ENCODE results near the gene FKBP11. TPM values are rescaled to one million over a fixed set of nuclear protein-coding genes. Genes with fewer than 3 reads are reported as not detected.

The FKBP11 gene
- total and polyA plus RNA-seq, 2 of the 13 experiments (the other 11 are each of a cell fraction or from before 2014, with no cell fraction given) = 15.5 to 19.4 TPM

DNA sequence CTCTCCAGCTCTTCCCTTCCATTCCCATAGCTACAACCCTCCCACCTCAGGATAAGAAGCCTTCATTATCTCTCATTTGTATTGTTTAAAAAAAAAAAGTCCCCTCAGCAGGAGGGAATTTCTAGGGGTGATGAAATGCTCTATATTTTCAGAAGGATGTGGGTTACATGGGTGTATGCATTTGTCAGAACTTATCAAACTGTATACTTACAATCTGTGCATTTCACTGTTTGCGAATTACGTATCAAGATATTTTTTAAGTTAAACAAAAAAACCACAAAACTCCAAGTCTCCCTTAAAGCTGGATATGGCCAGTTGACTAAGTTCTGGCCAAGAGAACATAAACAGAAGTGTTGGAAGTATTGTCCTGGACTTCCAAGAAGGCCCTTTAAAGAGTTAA is 2.0 kb upstream of the FKBP11 start:
- no peak overlapping the region for H3K4me3 ChIP-seq (replicated peaks in 1 of 3; ENCODE audit: insufficient read depth in 1 of 3, low read depth in 2 of 3, low read length in 3 of 3)
- CTCF ChIA-PET (ENCODE audit: low intra/inter-chr PET ratio, low total read pairs) = no interaction called here

More for the DNA sequence above, 2.0 kb upstream of the FKBP11 start:
- in situ Hi-C loops (cut with HindIII; ENCODE audit: extremely low pct_ligation_motif_present, low pct_unique_long_range_greater_than_20kb) (no loop called here), intact Hi-C loops (cut with micrococcal nuclease; ENCODE audit: unreplicated experiment) (no loop called here)
- ATAC-seq (no peak), FAIRE-seq (no peak), DNase-seq (ENCODE audit: low spot score) (no peak)
- Histone ChIP-seq H3K9me3 (ENCODE audit: low read length) (no peaks in the 10 kb centered on the region), H3K27me3 (ENCODE audit: control insufficient read depth in 1 of 2, insufficient read depth in 2 of 2, low read length in 2 of 2) (no peaks in the 10 kb centered on the region), H3K27ac (ENCODE audit: extremely low read length, insufficient read depth, low read length) (no peak overlapping the region), H3K4me1 (ENCODE audit: insufficient read depth, low read length) (peaks cover 12% of the 10 kb centered on the region), H4K20me1 (ENCODE audit: insufficient read depth, low read length) (no peaks in the 10 kb centered on the region), H3K4me2 (ENCODE audit: low read depth, low read length) (no peak overlapping the region), H3K9ac (ENCODE audit: insufficient read depth, low read depth, low read length) (no peak overlapping the region), H2AFZ (ENCODE audit: low read length) (no peak overlapping the region), H3K79me2 (ENCODE audit: insufficient read depth, low read length) (no peaks in the 10 kb centered on the region), H3K36me3 (replicated peaks in 1 of 2; ENCODE audit: control insufficient read depth in 1 of 2, insufficient read depth in 2 of 2, low read length in 2 of 2) (peaks cover 3 to 33% of the 10 kb centered on the region in 2 experiments; a peak in 3 of 5 replicates)
- no TSS peak for BruUV-seq (replicated peaks)
- TF ChIP-seq ZFP36L1 (CRISPR knock-in tag; IDR thresholded peaks at IDR 0.05) (no peak), PHF20 (CRISPR knock-in tag; IDR thresholded peaks at IDR 0.05) (no peak), ZNF263 (CRISPR knock-in tag; IDR thresholded peaks at IDR 0.05) (no peak), TOPORS (CRISPR knock-in tag; IDR thresholded peaks at IDR 0.05) (no peak), JARID2 (CRISPR knock-in tag; IDR thresholded peaks at IDR 0.05; ENCODE audit: insufficient replicate concordance) (no peak), RELA (CRISPR knock-in tag; IDR thresholded peaks at IDR 0.05) (no peak), ZFP36L2 (CRISPR knock-in tag; IDR thresholded peaks at IDR 0.05) (no peak), ONECUT2 (CRISPR knock-in tag; IDR thresholded peaks at IDR 0.05) (no peak), GATA4 (IDR thresholded peaks at IDR 0.05; ENCODE audit: borderline replicate concordance, low read depth) (no peak), NFKBIZ (CRISPR knock-in tag; IDR thresholded peaks at IDR 0.05) (no peak)
- TF ChIP-seq, protein P1, sequence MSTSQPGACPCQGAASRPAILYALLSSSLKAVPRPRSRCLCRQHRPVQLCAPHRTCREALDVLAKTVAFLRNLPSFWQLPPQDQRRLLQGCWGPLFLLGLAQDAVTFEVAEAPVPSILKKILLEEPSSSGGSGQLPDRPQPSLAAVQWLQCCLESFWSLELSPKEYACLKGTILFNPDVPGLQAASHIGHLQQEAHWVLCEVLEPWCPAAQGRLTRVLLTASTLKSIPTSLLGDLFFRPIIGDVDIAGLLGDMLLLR (CRISPR knock-in tag; IDR thresholded peaks at IDR 0.05) = no peak
- TF ChIP-seq, protein P2, sequence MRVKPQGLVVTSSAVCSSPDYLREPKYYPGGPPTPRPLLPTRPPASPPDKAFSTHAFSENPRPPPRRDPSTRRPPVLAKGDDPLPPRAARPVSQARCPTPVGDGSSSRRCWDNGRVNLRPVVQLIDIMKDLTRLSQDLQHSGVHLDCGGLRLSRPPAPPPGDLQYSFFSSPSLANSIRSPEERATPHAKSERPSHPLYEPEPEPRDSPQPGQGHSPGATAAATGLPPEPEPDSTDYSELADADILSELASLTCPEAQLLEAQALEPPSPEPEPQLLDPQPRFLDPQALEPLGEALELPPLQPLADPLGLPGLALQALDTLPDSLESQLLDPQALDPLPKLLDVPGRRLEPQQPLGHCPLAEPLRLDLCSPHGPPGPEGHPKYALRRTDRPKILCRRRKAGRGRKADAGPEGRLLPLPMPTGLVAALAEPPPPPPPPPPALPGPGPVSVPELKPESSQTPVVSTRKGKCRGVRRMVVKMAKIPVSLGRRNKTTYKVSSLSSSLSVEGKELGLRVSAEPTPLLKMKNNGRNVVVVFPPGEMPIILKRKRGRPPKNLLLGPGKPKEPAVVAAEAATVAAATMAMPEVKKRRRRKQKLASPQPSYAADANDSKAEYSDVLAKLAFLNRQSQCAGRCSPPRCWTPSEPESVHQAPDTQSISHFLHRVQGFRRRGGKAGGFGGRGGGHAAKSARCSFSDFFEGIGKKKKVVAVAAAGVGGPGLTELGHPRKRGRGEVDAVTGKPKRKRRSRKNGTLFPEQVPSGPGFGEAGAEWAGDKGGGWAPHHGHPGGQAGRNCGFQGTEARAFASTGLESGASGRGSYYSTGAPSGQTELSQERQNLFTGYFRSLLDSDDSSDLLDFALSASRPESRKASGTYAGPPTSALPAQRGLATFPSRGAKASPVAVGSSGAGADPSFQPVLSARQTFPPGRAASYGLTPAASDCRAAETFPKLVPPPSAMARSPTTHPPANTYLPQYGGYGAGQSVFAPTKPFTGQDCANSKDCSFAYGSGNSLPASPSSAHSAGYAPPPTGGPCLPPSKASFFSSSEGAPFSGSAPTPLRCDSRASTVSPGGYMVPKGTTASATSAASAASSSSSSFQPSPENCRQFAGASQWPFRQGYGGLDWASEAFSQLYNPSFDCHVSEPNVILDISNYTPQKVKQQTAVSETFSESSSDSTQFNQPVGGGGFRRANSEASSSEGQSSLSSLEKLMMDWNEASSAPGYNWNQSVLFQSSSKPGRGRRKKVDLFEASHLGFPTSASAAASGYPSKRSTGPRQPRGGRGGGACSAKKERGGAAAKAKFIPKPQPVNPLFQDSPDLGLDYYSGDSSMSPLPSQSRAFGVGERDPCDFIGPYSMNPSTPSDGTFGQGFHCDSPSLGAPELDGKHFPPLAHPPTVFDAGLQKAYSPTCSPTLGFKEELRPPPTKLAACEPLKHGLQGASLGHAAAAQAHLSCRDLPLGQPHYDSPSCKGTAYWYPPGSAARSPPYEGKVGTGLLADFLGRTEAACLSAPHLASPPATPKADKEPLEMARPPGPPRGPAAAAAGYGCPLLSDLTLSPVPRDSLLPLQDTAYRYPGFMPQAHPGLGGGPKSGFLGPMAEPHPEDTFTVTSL (CRISPR knock-in tag; IDR thresholded peaks at IDR 0.05; ENCODE audit: borderline replicate concordance) = no peak
- WGBS (ENCODE audit: low lambda C conversion rate) = 98% methylated on average over 2 of the region's 2 CpGs
- POLR2A ChIA-PET = no interaction called here
